ENCODE results near the gene LY6G6D. TPM values are rescaled to one million over a fixed set of nuclear protein-coding genes. Genes with fewer than 3 reads are reported as not detected.

The LY6G6D gene
- total RNA-seq, 1 donor from 2014 or later, result 1.5 TPM

DNA sequence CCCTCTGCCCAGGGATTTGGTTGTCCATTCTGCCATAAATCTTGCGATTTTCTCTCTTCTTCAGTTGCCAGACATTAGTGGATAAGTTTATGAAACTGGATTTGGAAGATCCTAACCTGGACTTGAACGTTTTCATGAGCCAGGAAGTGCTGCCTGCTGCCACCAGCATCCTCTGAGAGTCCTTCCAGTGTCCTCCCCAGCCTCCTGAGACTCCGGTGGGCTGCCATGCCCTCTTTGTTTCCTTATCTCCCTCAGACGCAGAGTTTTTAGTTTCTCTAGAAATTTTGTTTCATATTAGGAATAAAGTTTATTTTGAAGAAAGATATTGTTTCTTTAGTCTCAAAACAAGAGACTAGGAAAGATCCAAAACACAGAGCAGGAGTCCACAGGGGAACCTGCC, 47.2 kb downstream of the LY6G6D start, which contains the start of gene SAPCD1:
Gene SAPCD1, plus strand, starts transcription at position 301 of the 400 bp plus-strand sequence. CDS start 399 bp downstream, outside the sequence.
- H3K27ac Mint-ChIP-seq, result peak within 1 kb of the TSS; percentile 62
- TF ChIP-seq, protein P1, sequence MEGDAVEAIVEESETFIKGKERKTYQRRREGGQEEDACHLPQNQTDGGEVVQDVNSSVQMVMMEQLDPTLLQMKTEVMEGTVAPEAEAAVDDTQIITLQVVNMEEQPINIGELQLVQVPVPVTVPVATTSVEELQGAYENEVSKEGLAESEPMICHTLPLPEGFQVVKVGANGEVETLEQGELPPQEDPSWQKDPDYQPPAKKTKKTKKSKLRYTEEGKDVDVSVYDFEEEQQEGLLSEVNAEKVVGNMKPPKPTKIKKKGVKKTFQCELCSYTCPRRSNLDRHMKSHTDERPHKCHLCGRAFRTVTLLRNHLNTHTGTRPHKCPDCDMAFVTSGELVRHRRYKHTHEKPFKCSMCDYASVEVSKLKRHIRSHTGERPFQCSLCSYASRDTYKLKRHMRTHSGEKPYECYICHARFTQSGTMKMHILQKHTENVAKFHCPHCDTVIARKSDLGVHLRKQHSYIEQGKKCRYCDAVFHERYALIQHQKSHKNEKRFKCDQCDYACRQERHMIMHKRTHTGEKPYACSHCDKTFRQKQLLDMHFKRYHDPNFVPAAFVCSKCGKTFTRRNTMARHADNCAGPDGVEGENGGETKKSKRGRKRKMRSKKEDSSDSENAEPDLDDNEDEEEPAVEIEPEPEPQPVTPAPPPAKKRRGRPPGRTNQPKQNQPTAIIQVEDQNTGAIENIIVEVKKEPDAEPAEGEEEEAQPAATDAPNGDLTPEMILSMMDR (conservative IDR thresholded peaks at IDR 0.05), result no peak
- DNase-seq (ENCODE audit: extremely low spot score, unreplicated experiment), result no peak
- H3K4me3 Mint-ChIP-seq, result no peak within 1 kb of the TSS
- no peaks in the 10 kb centered on the region for H3K27me3 Mint-ChIP-seq
- H3K36me3 Mint-ChIP-seq, result peaks cover 25% of the 10 kb centered on the region
- peaks cover 11% of the 10 kb centered on the region for H3K4me1 Mint-ChIP-seq (ENCODE audit: unreplicated experiment)
- no peaks in the 10 kb centered on the region for H3K9me3 Mint-ChIP-seq

DNA sequence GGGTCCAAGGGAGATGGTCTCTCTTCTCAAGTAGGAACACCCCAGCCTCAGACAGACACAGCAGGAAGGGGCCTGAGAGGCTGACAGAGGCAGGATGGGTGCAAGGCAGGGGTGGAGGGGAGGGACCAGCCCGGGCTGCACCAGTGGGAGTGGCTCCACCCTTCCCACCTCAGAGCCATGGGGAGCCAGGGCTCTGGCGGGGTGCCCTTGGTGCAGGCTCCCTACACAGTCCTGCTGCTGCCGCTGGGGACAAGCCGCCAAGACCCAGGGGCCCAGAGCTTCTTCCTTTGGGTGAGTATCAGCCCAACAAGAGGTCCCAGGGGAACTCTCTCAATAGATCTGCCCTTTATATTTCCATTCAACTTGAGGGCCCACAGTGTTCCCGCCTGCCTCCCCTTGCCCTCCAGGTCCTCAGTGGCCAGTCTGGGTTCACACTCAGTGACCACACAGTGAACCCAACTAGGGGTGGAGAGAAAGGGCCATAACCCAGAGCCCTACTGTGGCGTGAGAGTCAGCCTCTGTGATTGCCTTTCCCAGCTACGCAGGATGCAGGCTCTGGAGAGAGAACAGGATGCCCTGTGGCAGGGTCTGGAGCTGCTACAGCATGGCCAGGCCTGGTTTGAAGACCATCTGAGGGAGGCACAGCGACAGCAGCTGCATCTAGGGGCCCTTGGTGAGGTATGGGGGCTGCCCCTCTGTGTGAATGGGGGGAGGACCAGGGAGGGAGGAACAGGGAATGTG, 47.9 kb downstream of the LY6G6D start:
- DNase-seq (ENCODE audit: extremely low spot score, unreplicated experiment), result no peak
- Mint-ChIP-seq H3K4me3 (no peak overlapping the region), H3K4me1 (ENCODE audit: unreplicated experiment) (peaks cover 11% of the 10 kb centered on the region), H3K27ac (peak overlapping the region; percentile 62), H3K27me3 (no peaks in the 10 kb centered on the region), H3K9me3 (no peaks in the 10 kb centered on the region), H3K36me3 (peaks cover 25% of the 10 kb centered on the region)
- TF ChIP-seq, protein P1 (conservative IDR thresholded peaks at IDR 0.05), result no peak

DNA sequence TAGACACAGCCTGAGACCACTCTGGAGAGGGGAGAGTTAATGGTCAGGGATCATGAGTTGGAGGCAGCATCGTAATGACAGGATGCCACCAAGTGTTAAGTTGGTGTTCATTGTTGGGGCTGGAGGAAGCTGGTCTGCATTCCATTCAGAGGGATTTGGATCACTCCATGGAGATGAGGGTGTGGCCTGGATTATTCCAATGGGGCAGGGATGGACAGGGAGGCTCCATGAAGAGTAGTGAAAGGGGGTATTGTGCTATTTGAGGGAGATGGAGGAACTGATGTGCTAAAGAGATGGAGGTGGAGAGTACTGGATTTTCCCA, 48.4 kb downstream of the LY6G6D start:
- Mint-ChIP-seq H3K27ac (peak overlapping the region; percentile 62), H3K9me3 (no peaks in the 10 kb centered on the region), H3K4me1 (ENCODE audit: unreplicated experiment) (peaks cover 11% of the 10 kb centered on the region), H3K36me3 (peaks cover 25% of the 10 kb centered on the region), H3K27me3 (no peaks in the 10 kb centered on the region), H3K4me3 (no peak overlapping the region)
- DNase-seq (ENCODE audit: extremely low spot score, unreplicated experiment), result no peak
- TF ChIP-seq, protein P1 (conservative IDR thresholded peaks at IDR 0.05), result no peak

DNA sequence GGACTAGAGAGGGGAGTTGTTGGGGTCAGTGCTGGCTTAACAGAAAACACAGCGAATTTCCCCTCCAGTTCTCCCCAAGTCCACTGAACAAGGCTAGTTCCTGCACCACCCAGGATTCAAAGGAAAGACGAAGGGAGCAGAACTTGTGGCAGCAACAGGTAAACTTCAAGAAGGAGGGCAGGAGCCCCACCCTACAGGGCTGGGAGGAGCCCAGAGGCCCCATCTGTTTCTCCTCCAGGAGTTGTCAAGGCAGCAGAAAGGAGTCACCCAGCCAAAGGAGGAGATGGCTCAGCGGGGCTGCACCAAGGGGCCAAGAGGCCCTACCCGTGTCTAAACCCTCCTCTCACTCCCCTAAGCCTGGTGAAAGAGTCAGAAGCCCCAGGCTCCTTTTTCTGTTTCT, 49.0 kb downstream of the LY6G6D start:
- TF ChIP-seq, protein P1 (conservative IDR thresholded peaks at IDR 0.05), result no peak
- H3K27me3 Mint-ChIP-seq, result no peaks in the 10 kb centered on the region
- peak overlapping the region; percentile 62 for H3K27ac Mint-ChIP-seq
- peaks cover 11% of the 10 kb centered on the region for H3K4me1 Mint-ChIP-seq (ENCODE audit: unreplicated experiment)
- no peaks in the 10 kb centered on the region for H3K9me3 Mint-ChIP-seq
- H3K4me3 Mint-ChIP-seq, result no peak overlapping the region
- peaks cover 25% of the 10 kb centered on the region for H3K36me3 Mint-ChIP-seq
- no peak for DNase-seq (ENCODE audit: extremely low spot score, unreplicated experiment)

DNA sequence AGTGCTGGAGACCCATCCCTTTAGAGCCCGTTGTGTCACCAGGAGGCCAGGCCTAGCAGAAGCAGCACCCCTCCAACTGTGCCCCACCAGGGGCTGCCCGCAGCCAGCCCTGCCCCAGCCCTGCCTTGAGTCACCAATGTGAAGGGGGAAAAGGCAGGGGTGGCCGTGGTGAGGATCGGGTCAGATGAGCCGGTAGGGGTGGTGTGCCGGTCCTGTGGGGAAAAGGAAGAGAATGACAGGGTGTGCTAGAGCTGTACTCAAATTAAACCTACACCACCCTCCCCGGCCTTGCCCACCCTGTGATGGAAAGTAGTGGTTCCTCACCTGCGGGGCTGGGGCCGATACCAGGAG, 50.4 kb downstream of the LY6G6D start:
- Mint-ChIP-seq H3K4me3 (no peak overlapping the region), H3K36me3 (peaks cover 21% of the 10 kb centered on the region), H3K4me1 (ENCODE audit: unreplicated experiment) (peaks cover 16% of the 10 kb centered on the region), H3K9me3 (no peaks in the 10 kb centered on the region), H3K27me3 (no peaks in the 10 kb centered on the region), H3K27ac (no peak overlapping the region)
- no peak for DNase-seq (ENCODE audit: extremely low spot score, unreplicated experiment)
- TF ChIP-seq, protein P1 (conservative IDR thresholded peaks at IDR 0.05), result no peak

All from type B pancreatic cell (in vitro differentiated cells).